Peyer's patch (tissue), 4 donors: ENCODE data around the gene PTPRR.

Experiments used
- CTCF ChIP-seq, 6 experiments: fragments of 450-650 bp in 4 of 6; fragments of 200-600 bp in 2 of 6; sonication (generic) in 1 of 6; IDR thresholded peaks; one replicate each; pipeline ENCODE4 v1.5.1; 2017 to 2019; ENCODE audit warnings: antibody characterized with exemption in 6 of 6, mild to moderate bottlenecking in 3 of 6, moderate library complexity in 1 of 6
- POLR2A ChIP-seq, 2 donors: fragments of 450-650 bp; IDR thresholded peaks; one replicate each; pipeline ENCODE4 v1.5.1; 2017; ENCODE audit warnings: antibody characterized with exemption in 2 of 2, mild to moderate bottlenecking in 2 of 2, moderate library complexity in 2 of 2

- TF ChIP-seq CTCF (IDR thresholded peaks at IDR 0.05) (no peak), POLR2A (IDR thresholded peaks at IDR 0.05) (no peak)
Measured at GRCh38 chr12:70787612-70788011, 132.9 kb downstream of the PTPRR start.
